Naive thymus-derived CD8-positive, alpha-beta T cell (primary cell): ENCODE data around the gene EIF3L. TPM values are rescaled to one million over a fixed set of nuclear protein-coding genes. Genes with fewer than 3 reads are reported as not detected.

Experiments
- ATAC-seq, 2 donors: fragments of 150-1000 bp; cut with Tn5 transposase in 1 of 2; sonication (Bioruptor Pico), chemical (Tn5 transposase) in 1 of 2; 1 replicate in 1 of 2; 2 replicates in 1 of 2; pipeline ENCODE4 v1.10.0; 2021; ENCODE audit warnings: mild to moderate bottlenecking in 2 of 2, moderate library complexity in 2 of 2
- POLR2A ChIA-PET: fragments of 350-600 bp; sonication (Branson Sonifier 250); formaldehyde crosslinking; loops from one replicate; lab custom pipeline; 2021; ENCODE audit warnings: antibody characterized with exemption; lab: Charles Lee
- DNase-seq, 10 donors: peaks; one replicate each; pipeline versions ENCODE4 v3.0.0 to v3.0.0-alpha.2; 2020 to 2022
- H3K27ac Mint-ChIP-seq, 10 donors: one replicate each; pipeline ENCODE4 v1.8.0; 2020 to 2022; ENCODE audit warnings: mild to moderate bottlenecking in 10 of 10, mixed read lengths in 10 of 10, moderate library complexity in 4 of 10, inconsistent platforms in 1 of 10
- H3K27me3 Mint-ChIP-seq, 5 donors: one replicate each; pipeline ENCODE4 v1.8.0; 2021 to 2022; ENCODE audit warnings: mixed read lengths in 5 of 5
- H3K36me3 Mint-ChIP-seq, 3 donors: one replicate each; pipeline ENCODE4 v1.8.0; 2020 to 2022; ENCODE audit warnings: mixed read lengths in 3 of 3, mild to moderate bottlenecking in 2 of 3, inconsistent platforms in 1 of 3
- H3K4me1 Mint-ChIP-seq, 4 donors: one replicate each; pipeline ENCODE4 v1.8.0; 2021 to 2022; ENCODE audit warnings: mixed read lengths in 4 of 4
- H3K4me3 Mint-ChIP-seq, 10 donors: one replicate each; pipeline ENCODE4 v1.8.0; 2020 to 2022; ENCODE audit warnings: mild to moderate bottlenecking in 10 of 10, mixed read lengths in 10 of 10, moderate library complexity in 6 of 10, inconsistent platforms in 1 of 10
- H3K9me3 Mint-ChIP-seq, 9 donors: one replicate each; pipeline ENCODE4 v1.8.0; 2020 to 2022; ENCODE audit warnings: mixed read lengths in 9 of 9, mild to moderate bottlenecking in 3 of 9, inconsistent platforms in 1 of 9, moderate library complexity in 1 of 9
- polyA plus RNA-seq, 3 donors: library from polyadenylated mRNA; unstranded; fragments of 300-500 nt; fragmentation: Illumina TruSeq; gene quantifications; one replicate each; pipeline ENCODE4 v1.2.3, GENCODE V29; 2021
- total RNA-seq, 8 experiments: library from RNA in 2 of 8; stranded (reverse) in 2 of 8; gene quantifications; one replicate each; pipeline ENCODE4 v1.2.3 and lab custom pipeline; 2021 to 2026

Gene EIF3L
- total and polyA plus RNA-seq, 5 experiments from 2014 or later, result 310 to 544 (median 395) TPM

- Mint-ChIP-seq H3K4me1 (peaks cover 11 to 32% (median 15%) of the 10 kb centered on the region in 4 donors), H3K9me3 (no peaks in the 10 kb centered on the region), H3K27ac (peak overlapping the region; percentile 96 to 97 (median 96)), H3K36me3 (peaks cover 0 to 7% (median 0%) of the 10 kb centered on the region in 3 donors), H3K27me3 (no peaks in the 10 kb centered on the region), H3K4me3 (peak overlapping the region; percentile 47 to 76 (median 69))
- DNase-seq, result peak in 9 of 10 donors; percentile 11 to 72 (median 41)
- ATAC-seq, result peak; percentile 97 to 98
- POLR2A ChIA-PET, result interaction anchor here (0.8 to 2.8 kb wide), 10 partner anchors 8 to 78 kb away, joined by 3 to 32 read pairs (median 4); partner anchors contain the start of genes ANKRD54 and MICALL1
Measured at GRCh38 chr22:37896181-37896592, 47.0 kb downstream of the EIF3L start.

- H3K9me3 Mint-ChIP-seq, result no peaks in the 10 kb centered on the region
- DNase-seq (no peak), ATAC-seq (no peak)
- POLR2A ChIA-PET, result interaction anchor here (0.5 to 2.8 kb wide), 9 partner anchors 8 to 1460 kb away, joined by 3 to 32 read pairs (median 5); partner anchors contain the start of genes ANKRD54 and MICALL1
- peak overlapping the region; percentile 96 to 97 (median 96) for H3K27ac Mint-ChIP-seq
- H3K4me1 Mint-ChIP-seq, result peaks cover 9 to 32% (median 15%) of the 10 kb centered on the region in 4 donors
- H3K36me3 Mint-ChIP-seq, result peaks cover 0 to under 1% (median 0%) of the 10 kb centered on the region in 3 donors
- no peaks in the 10 kb centered on the region for H3K27me3 Mint-ChIP-seq
- H3K4me3 Mint-ChIP-seq, result peak overlapping the region in 8 of 10 donors; percentile 7 to 76 (median 69)
Measured at GRCh38 chr22:37896939-37897338, 47.7 kb downstream of the EIF3L start.

GRCh38 chr22:37897807-37898206, 48.6 kb downstream of the EIF3L start:
- H3K4me3 Mint-ChIP-seq, result no peak overlapping the region
- peak overlapping the region; percentile 39 to 79 (median 61) for H3K27ac Mint-ChIP-seq
- H3K36me3 Mint-ChIP-seq, result no peaks in the 10 kb centered on the region
- no peaks in the 10 kb centered on the region for H3K9me3 Mint-ChIP-seq
- POLR2A ChIA-PET, result interaction anchor here (0.9 to 2.8 kb wide), 5 partner anchors 8 to 56 kb away, joined by 3 to 32 read pairs (median 4); partner anchors contain the start of genes C22orf23, MICALL1 and POLR2F
- no peaks in the 10 kb centered on the region for H3K27me3 Mint-ChIP-seq
- ATAC-seq (no peak), DNase-seq (no peak)
- peaks cover 9 to 32% (median 15%) of the 10 kb centered on the region in 4 donors for H3K4me1 Mint-ChIP-seq

- Mint-ChIP-seq H3K4me1 (peaks cover 6 to 32% (median 15%) of the 10 kb centered on the region in 4 donors), H3K9me3 (no peaks in the 10 kb centered on the region), H3K36me3 (no peaks in the 10 kb centered on the region), H3K27me3 (no peaks in the 10 kb centered on the region), H3K27ac (peak overlapping the region in 7 of 10 donors; percentile 39 to 79 (median 61)), H3K4me3 (no peak overlapping the region)
- ATAC-seq, result no peak
- no peak for DNase-seq
- POLR2A ChIA-PET, result interaction anchor here (0.9 to 1.3 kb wide), 2 partner anchors 32 to 55 kb away, joined by 3 read pairs; partner anchors contain the start of genes C22orf23 and POLR2F
Measured at GRCh38 chr22:37898441-37899181, 49.4 kb downstream of the EIF3L start.

GRCh38 chr22:37904572-37905533, 55.6 kb downstream of the EIF3L start:
- Mint-ChIP-seq H3K27ac (peak overlapping the region; percentile 71 to 91 (median 80)), H3K4me1 (peaks cover 16 to 36% (median 29%) of the 10 kb centered on the region in 4 donors), H3K27me3 (no peaks in the 10 kb centered on the region), H3K4me3 (peak overlapping the region; percentile 74 to 90 (median 82)), H3K9me3 (no peaks in the 10 kb centered on the region), H3K36me3 (peaks cover 0 to 3% (median 0%) of the 10 kb centered on the region in 3 donors)
- POLR2A ChIA-PET, result interaction anchor here (0.5 to 2.9 kb wide), 6 partner anchors 8 to 228 kb away, joined by 4 to 32 read pairs (median 5); partner anchors contain the start of gene ANKRD54
- DNase-seq, result no peak
- no peak for ATAC-seq

GRCh38 chr22:37905534-37906363, 56.5 kb downstream of the EIF3L start, which contains the start of gene MICALL1:
TSS of gene MICALL1 (plus strand) at chr22:37906297. CDS start at chr22:37906423, 126 bp downstream.
- Mint-ChIP-seq H3K4me3 (peak within 1 kb of the TSS; percentile 74 to 91 (median 86)), H3K27me3 (no peaks in the 10 kb centered on the region), H3K27ac (peak within 1 kb of the TSS; percentile 75 to 93 (median 88)), H3K36me3 (peaks cover 0 to 3% (median 0%) of the 10 kb centered on the region in 3 donors), H3K4me1 (peaks cover 19 to 44% (median 33%) of the 10 kb centered on the region in 4 donors), H3K9me3 (no peaks in the 10 kb centered on the region)
- POLR2A ChIA-PET, result interaction anchor here (0.5 to 2.9 kb wide), 13 partner anchors 9 to 1169 kb away, joined by 3 to 32 read pairs (median 4); partner anchors contain the start of genes ANKRD54, C22orf23 and POLR2F
- ATAC-seq (peak; percentile 80 to 86), DNase-seq (peak in 9 of 10 donors; percentile 28 to 69 (median 59))

- POLR2A ChIA-PET, result interaction anchor here (0.6 to 2.9 kb wide), 12 partner anchors 10 to 1169 kb away, joined by 3 to 32 read pairs (median 4); partner anchors contain the start of genes ANKRD54, C22orf23 and POLR2F
- peak; percentile 33 to 54 for ATAC-seq
- DNase-seq, result peak in 6 of 10 donors; percentile 27 to 58 (median 36)
- peak overlapping the region; percentile 48 to 93 (median 86) for H3K27ac Mint-ChIP-seq
- H3K27me3 Mint-ChIP-seq, result no peaks in the 10 kb centered on the region
- peak overlapping the region; percentile 74 to 91 (median 86) for H3K4me3 Mint-ChIP-seq
- H3K36me3 Mint-ChIP-seq, result peaks cover 0 to 3% (median 0%) of the 10 kb centered on the region in 3 donors
- H3K4me1 Mint-ChIP-seq, result peaks cover 24 to 52% (median 37%) of the 10 kb centered on the region in 4 donors
- H3K9me3 Mint-ChIP-seq, result no peaks in the 10 kb centered on the region
Measured at GRCh38 chr22:37906364-37907008, 57.3 kb downstream of the EIF3L start.

GRCh38 chr22:37907036-37907954, 58.1 kb downstream of the EIF3L start:
- Mint-ChIP-seq H3K27me3 (no peaks in the 10 kb centered on the region), H3K9me3 (no peaks in the 10 kb centered on the region), H3K36me3 (peaks cover 0 to 4% (median 0%) of the 10 kb centered on the region in 3 donors), H3K27ac (peak overlapping the region; percentile 48 to 93 (median 86)), H3K4me1 (peaks cover 28 to 60% (median 40%) of the 10 kb centered on the region in 4 donors), H3K4me3 (peak overlapping the region; percentile 74 to 91 (median 86))
- ATAC-seq, result no peak
- peak in 2 of 10 donors; percentile 10 to 12 for DNase-seq
- POLR2A ChIA-PET, result interaction anchor here (1.5 to 2.9 kb wide), 5 partner anchors 9 to 25 kb away, joined by 4 to 32 read pairs (median 8); no protein-coding TSS in a partner anchor

GRCh38 chr22:37909766-37910165, 60.5 kb downstream of the EIF3L start:
- Mint-ChIP-seq H3K36me3 (peaks cover 0 to 23% (median 0%) of the 10 kb centered on the region in 3 donors), H3K27ac (peak overlapping the region in 7 of 10 donors; percentile 5 to 84 (median 55)), H3K9me3 (no peaks in the 10 kb centered on the region), H3K4me1 (peaks cover 29 to 61% (median 40%) of the 10 kb centered on the region in 4 donors), H3K27me3 (no peaks in the 10 kb centered on the region), H3K4me3 (peak overlapping the region in 1 of 10 donors; percentile 4)
- no peak for ATAC-seq
- no peak for DNase-seq
- POLR2A ChIA-PET, result interaction anchor here (1.2 kb wide), 1 partner anchor 14 kb away, joined by 3 read pairs; no protein-coding TSS in a partner anchor
